BJ (cell line): Measurements from ENCODE around the gene QSOX2. TPM values are rescaled to one million over a fixed set of nuclear protein-coding genes. Genes with fewer than 3 reads are reported as not detected.

Experiments used
- CTCF ChIA-PET: fragments of 350-600 bp; formaldehyde crosslinking; extraction: SDS; loops from one replicate; lab custom pipeline; 2021; ENCODE audit warnings: antibody characterized with exemption, inconsistent platforms; lab: Yijun Ruan, JAX
- POLR2A ChIA-PET: fragments of 300-600 bp; sonication (Branson Sonifier 250); formaldehyde crosslinking; extraction: SDS; loops from one replicate; lab custom pipeline; 2021; ENCODE audit warnings: antibody characterized with exemption; lab: Charles Lee
- DNase-seq: peaks from one replicate; pipeline ENCODE4 v3.0.0-alpha.2; 2011; ENCODE audit warnings: low read depth
- H3K27me3 ChIP-seq: 2 replicates; pipeline ENCODE4 v1.6.0; 2011; ENCODE audit warnings: low read length; ENCODE audit not compliant: control insufficient read depth, insufficient read depth
- H3K36me3 ChIP-seq: 2 replicates; pipeline ENCODE4 v1.5.1; 2011; ENCODE audit warnings: low read length; ENCODE audit not compliant: control insufficient read depth, insufficient read depth
- H3K4me3 ChIP-seq: 2 replicates; pipeline ENCODE4 v1.5.1; 2011; ENCODE audit warnings: low read depth, mild to moderate bottlenecking, control low read depth, low read length
- CTCF ChIP-seq: IDR thresholded peaks from 2 replicates; pipeline ENCODE4 v1.5.1; 2011; ENCODE audit warnings: low read depth, mild to moderate bottlenecking, control low read depth, inconsistent platforms, low read length, moderate library complexity; ENCODE audit not compliant: insufficient read depth
- polyA plus RNA-seq: library from polyadenylated mRNA; depleted of rRNA; stranded (reverse); fragments of >200 nt; gene quantifications from 2 replicates; pipeline ENCODE4 v1.2.3, GENCODE V29; 2011

The QSOX2 gene
- polyA plus RNA-seq, 1 experiment, result 7.0 TPM

DNA sequence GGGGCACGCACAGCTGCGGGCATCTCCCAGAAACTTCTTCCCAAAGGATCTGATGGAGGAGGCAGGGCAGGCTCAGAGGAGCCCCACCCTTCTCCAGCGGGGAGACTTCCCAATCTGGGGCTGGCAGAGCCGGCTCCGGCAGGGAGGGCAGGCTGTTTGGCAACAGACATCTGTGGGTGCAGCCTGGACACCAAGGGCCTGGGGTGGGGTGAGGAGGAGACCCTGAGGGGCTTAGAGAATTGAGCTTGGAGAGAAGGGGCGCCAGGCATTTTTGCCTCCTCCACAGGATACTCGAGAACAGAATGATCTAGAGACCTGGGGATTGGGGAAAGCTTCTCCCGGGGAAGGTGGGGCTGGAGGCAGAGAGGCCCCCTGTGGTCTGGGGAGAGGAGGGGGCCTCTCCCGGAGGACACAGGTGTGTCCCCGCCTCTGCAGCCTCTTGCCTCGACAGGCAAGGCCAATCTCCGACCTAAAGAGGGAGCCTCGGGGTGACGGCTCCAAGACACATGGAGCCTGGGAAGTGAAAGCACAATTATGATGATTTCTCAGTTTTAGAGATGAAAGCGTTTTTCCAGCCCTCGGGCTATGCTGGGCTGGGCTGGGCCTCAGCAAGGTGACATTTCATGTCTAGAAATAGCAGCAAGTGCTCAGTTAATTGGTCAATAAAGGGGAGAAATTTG, 49.1 kb downstream of the QSOX2 start:
- no peak for TF ChIP-seq CTCF
- Histone ChIP-seq H3K36me3 (no peaks in the 10 kb centered on the region), H3K4me3 (no peak overlapping the region), H3K27me3 (peaks cover 66% of the 10 kb centered on the region)
- DNase-seq, result no peak
- ChIA-PET POLR2A (no interaction called here), CTCF (no interaction called here)

GRCh38 chr9:136194540-136194939, 51.1 kb downstream of the QSOX2 start:
- H3K27me3 ChIP-seq, result peaks cover 61% of the 10 kb centered on the region
- TF ChIP-seq CTCF, result no peak
- no peaks in the 10 kb centered on the region for H3K36me3 ChIP-seq
- ChIA-PET POLR2A (no interaction called here), CTCF (no interaction called here)
- no peak overlapping the region for H3K4me3 ChIP-seq
- DNase-seq, result no peak

DNA sequence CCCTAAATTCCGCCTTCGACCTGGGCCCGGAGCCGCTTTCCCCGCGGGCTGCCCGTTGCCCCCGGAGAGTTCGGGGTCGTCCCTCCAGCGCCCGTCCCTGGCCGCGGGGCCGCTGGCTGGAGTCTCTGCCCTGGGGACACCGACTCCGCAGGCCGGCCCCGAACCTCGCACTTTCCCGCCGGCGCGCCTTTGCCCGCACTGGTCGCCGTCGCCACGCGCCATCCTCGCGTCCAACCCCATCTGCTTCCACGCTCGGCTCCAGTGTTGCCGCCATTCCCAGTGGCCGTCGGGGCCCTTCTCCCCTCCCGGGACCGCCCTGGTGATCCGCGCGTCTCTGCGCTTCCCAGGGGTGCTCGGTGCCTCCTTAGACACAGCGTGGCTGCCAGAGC, 51.7 kb downstream of the QSOX2 start:
- no peak overlapping the region for H3K4me3 ChIP-seq
- ChIA-PET POLR2A (no interaction called here), CTCF (no interaction called here)
- no peaks in the 10 kb centered on the region for H3K36me3 ChIP-seq
- TF ChIP-seq CTCF, result no peak
- no peak for DNase-seq
- H3K27me3 ChIP-seq, result peaks cover 61% of the 10 kb centered on the region

- POLR2A ChIA-PET, result interaction anchor here (0.7 kb wide), 1 partner anchor 104 kb away, joined by 5 read pairs; no protein-coding TSS in a partner anchor
- no peak for DNase-seq
- CTCF ChIA-PET, result no interaction called here
- Histone ChIP-seq H3K4me3 (no peak overlapping the region), H3K27me3 (peaks cover 56% of the 10 kb centered on the region), H3K36me3 (no peaks in the 10 kb centered on the region)
- no peak for TF ChIP-seq CTCF
These were observed 52.3 kb downstream of the QSOX2 start for GRCh38 chr9:136193127-136193890.
